GM23248 (cell line): ENCODE results near the gene BSPRY.

Source experiments
- EZH2 ChIP-seq: fragments of 200-600 bp; sonication (generic); IDR thresholded peaks from 2 replicates; pipeline ENCODE4 v1.6.1; 2018; ENCODE audit warnings: antibody characterized with exemption, mild to moderate bottlenecking; ENCODE audit not compliant: insufficient read depth, poor library complexity, severe bottlenecking
- EZH2phosphoT487 ChIP-seq: fragments of 200-600 bp; sonication (generic); IDR thresholded peaks from 2 replicates; pipeline ENCODE4 v1.6.1; 2018; ENCODE audit warnings: antibody characterized with exemption, moderate library complexity, mild to moderate bottlenecking, low read depth; ENCODE audit not compliant: insufficient read depth

DNA sequence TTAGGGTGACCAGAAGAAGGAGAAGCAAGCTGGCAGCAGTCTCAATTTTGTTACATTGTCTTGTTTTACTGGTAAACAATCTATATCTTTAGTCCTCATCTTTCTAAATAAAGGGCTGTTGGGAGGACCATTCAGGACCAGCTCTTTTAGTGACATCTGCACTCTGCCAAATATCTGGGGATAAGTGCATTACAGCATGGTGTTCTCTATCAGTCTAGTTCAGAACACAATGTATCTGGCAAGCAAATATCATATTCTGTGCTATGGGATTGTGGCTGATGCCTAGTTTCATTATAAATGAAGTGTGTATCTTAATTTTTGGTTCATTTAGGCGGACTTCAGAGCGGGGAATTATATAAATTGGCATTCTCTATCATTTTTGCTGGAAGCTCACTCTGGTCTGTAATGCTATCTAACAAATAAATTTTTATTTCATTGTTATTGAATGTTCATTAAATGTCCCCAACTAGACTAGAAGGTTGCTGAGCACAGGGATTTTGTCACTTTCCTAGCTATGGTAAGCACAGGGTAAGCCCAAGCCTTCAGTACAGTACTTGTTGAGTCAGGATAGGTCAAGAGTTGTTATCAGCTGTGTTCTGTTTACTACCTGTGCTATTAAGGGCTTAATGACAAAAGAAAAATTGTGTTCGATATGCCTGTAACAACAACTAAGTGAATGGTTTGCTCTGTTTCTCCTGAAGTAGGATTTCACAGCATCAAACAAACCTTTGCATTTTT, 21.1 kb upstream of the BSPRY start:
- TF ChIP-seq EZH2 (no peak), EZH2phosphoT487 (no peak)
